ENCODE measurements around the gene SCN5A.

DNA sequence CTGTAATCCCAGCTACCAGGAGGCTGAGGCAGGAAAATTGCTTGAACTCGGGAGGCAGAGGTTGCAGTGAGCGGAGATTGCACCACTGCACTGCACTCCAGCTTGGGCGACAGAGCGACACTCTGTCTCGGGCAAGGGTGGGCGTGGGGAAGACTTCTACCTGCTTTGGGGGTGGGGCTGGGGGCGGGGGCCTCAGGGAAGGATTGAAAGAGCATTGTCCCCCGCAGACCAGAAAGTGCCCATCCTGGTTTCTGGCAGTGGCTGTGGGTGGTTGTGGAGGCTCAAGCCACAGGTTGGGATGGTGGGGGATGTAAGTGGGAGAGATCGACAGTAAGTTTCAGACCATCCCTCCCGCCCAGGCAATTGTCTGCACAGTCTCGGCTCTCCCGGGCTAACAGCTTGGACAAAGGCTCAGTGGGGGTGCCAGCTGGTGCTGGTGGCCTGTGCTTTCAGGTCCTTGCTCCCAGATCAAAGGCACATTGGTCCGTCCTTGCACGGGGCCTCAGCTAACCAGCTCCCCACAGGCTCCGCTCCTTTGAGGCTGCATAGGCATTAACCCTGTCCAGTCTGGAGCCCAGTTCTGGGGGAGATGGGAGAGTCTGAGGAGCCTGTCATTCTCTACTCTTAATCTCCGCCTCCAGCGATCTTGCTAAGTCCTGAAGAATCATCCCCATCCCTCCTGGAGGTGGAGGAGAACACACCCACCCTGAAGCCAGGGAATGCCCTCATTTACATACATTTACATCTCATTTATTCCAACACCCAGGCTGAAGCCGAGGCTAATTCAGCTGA is 8.6 kb downstream of the SCN5A start:
- TF ChIP-seq POLR2AphosphoS5 (IDR thresholded peaks at IDR 0.05; ENCODE audit: low read depth, low read length) (no peak), CTCF (IDR thresholded peaks at IDR 0.05; ENCODE audit: control extremely low read depth in 1 of 3, insufficient read depth in 1 of 3, low read depth in 1 of 3, low read length in 3 of 3) (no peak), SRF (IDR thresholded peaks at IDR 0.05; ENCODE audit: low read depth, low read length) (no peak), POLR2A (IDR thresholded peaks at IDR 0.05; ENCODE audit: control extremely low read depth in 1 of 2, low read depth in 2 of 2, low read length in 2 of 2) (no peak), EZH2 (IDR thresholded peaks at IDR 0.05; ENCODE audit: low read depth, low read length, severe bottlenecking) (no peak), TAF1 (IDR thresholded peaks at IDR 0.05; ENCODE audit: low read depth, low read length) (no peak), CREB1 (IDR thresholded peaks at IDR 0.05) (no peak), KDM5A (IDR thresholded peaks at IDR 0.05; ENCODE audit: low read length) (no peak), SIX5 (IDR thresholded peaks at IDR 0.05; ENCODE audit: low read depth, low read length) (no peak), EP300 (IDR thresholded peaks at IDR 0.05; ENCODE audit: borderline replicate concordance in 1 of 2, low read depth in 2 of 2, low read length in 2 of 2) (peak in 1 of 2 experiments; percentile 10; a peak in 1 of 3 replicates), USF2 (IDR thresholded peaks at IDR 0.05; ENCODE audit: low read length) (no peak), SUZ12 (IDR thresholded peaks at IDR 0.05; ENCODE audit: low read length) (no peak)
- TF ChIP-seq, protein P1, sequence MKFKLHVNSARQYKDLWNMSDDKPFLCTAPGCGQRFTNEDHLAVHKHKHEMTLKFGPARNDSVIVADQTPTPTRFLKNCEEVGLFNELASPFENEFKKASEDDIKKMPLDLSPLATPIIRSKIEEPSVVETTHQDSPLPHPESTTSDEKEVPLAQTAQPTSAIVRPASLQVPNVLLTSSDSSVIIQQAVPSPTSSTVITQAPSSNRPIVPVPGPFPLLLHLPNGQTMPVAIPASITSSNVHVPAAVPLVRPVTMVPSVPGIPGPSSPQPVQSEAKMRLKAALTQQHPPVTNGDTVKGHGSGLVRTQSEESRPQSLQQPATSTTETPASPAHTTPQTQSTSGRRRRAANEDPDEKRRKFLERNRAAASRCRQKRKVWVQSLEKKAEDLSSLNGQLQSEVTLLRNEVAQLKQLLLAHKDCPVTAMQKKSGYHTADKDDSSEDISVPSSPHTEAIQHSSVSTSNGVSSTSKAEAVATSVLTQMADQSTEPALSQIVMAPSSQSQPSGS (IDR thresholded peaks at IDR 0.05; ENCODE audit: low read length): peak; percentile 51; the same call in 1 of the 2 replicates
